OCI-LY7 (cell line): Measurements from ENCODE around the gene ZFHX2. TPM values are rescaled to one million over a fixed set of nuclear protein-coding genes. Genes with fewer than 3 reads are reported as not detected.

Experiments used
- BruUV-seq: library from RNA; stranded (reverse); fragments of 400-500 nt; replicated peaks from 2 replicates; lab custom pipeline; 2021; lab: Mats Ljungman, UMichigan
- CTCF ChIA-PET: fragments of 300-600 bp; sonication (Branson Sonifier 250); formaldehyde crosslinking; loops from one replicate; lab custom pipeline; 2022; ENCODE audit warnings: antibody characterized with exemption; ENCODE audit not compliant: unreplicated experiment; lab: Charles Lee
- POLR2A ChIA-PET: fragments of 300-600 bp; sonication (Branson Sonifier 250); formaldehyde crosslinking; loops from one replicate; lab custom pipeline; 2022; ENCODE audit warnings: antibody characterized with exemption; lab: Charles Lee
- DNase-seq: peaks from one replicate; pipeline ENCODE4 v3.0.0-alpha.2; 2015; ENCODE audit warnings: low spot score
- H2AFZ ChIP-seq: fragments of 200-600 bp; sonication (generic), shearing (Covaris generic); 2 replicates; pipeline ENCODE4 v1.6.1; 2014; ENCODE audit warnings: mild to moderate bottlenecking, antibody characterized with exemption, low read length, moderate library complexity
- H3K27ac ChIP-seq: fragments of 200-600 bp; sonication (generic); 2 replicates; pipeline ENCODE4 v1.5.1; 2014; ENCODE audit warnings: mixed run types, low read depth, mild to moderate bottlenecking, moderate library complexity, low read length, inconsistent platforms; ENCODE audit not compliant: poor library complexity, severe bottlenecking
- H3K36me3 ChIP-seq: fragments of 200-600 bp; sonication (generic); 2 replicates; pipeline ENCODE4 v1.6.1; 2014; ENCODE audit warnings: mild to moderate bottlenecking, antibody characterized with exemption, low read length, moderate library complexity, mixed read lengths; ENCODE audit not compliant: insufficient read depth
- H3K4me1 ChIP-seq: fragments of 200-600 bp; sonication (generic); 2 replicates; pipeline ENCODE4 v1.5.1; 2014; ENCODE audit warnings: mild to moderate bottlenecking, low read length; ENCODE audit not compliant: insufficient read depth, poor library complexity, severe bottlenecking
- H3K4me2 ChIP-seq: fragments of 200-600 bp; sonication (generic); 2 replicates; pipeline ENCODE4 v1.6.1; 2014; ENCODE audit warnings: mild to moderate bottlenecking, low read length
- H3K4me3 ChIP-seq: fragments of 200-600 bp; sonication (generic); 2 replicates; pipeline ENCODE4 v1.5.1; 2014; ENCODE audit warnings: mild to moderate bottlenecking, low read depth, low read length; ENCODE audit not compliant: poor library complexity, severe bottlenecking
- H3K79me2 ChIP-seq: fragments of 200-600 bp; sonication (generic); 2 replicates; pipeline ENCODE4 v1.6.1; 2016; ENCODE audit warnings: low read depth, mild to moderate bottlenecking, low read length, moderate library complexity, mixed read lengths; ENCODE audit not compliant: insufficient read depth
- H3K9me2 ChIP-seq: fragments of 200-600 bp; sonication (generic); 2 replicates; pipeline ENCODE4 v1.6.1; 2016; ENCODE audit warnings: mild to moderate bottlenecking, low read length, mixed read lengths; ENCODE audit not compliant: insufficient read depth
- H3K9me3 ChIP-seq: fragments of 200-600 bp; sonication (generic); 2 replicates; pipeline ENCODE4 v1.6.1; 2014; ENCODE audit warnings: mild to moderate bottlenecking, mixed run types, low read length, mixed read lengths
- H4K20me1 ChIP-seq: fragments of 200-600 bp; sonication (generic); 2 replicates; pipeline ENCODE4 v1.6.1; 2014; ENCODE audit warnings: mild to moderate bottlenecking, antibody characterized with exemption, low read length, moderate library complexity, mixed read lengths; ENCODE audit not compliant: insufficient read depth
- EZH2phosphoT487 ChIP-seq: fragments of 200-600 bp; sonication (generic); IDR thresholded peaks from 2 replicates; pipeline ENCODE4 v1.6.1; 2018; ENCODE audit warnings: low read depth, borderline replicate concordance, mild to moderate bottlenecking, mixed run types, antibody characterized with exemption, low read length, moderate library complexity, mixed read lengths
- intact Hi-C: fragments of 100-400 bp; cut with micrococcal nuclease; formaldehyde crosslinking; loops from one replicate; pipeline ENCODE4 v1.10.0; 2022; ENCODE audit not compliant: unreplicated experiment
- total RNA-seq, 2 experiments: library from RNA; depleted of rRNA in 1 of 2; stranded (reverse); fragments of >200 nt in 1 of 2; shearing (Covaris generic) in 1 of 2; gene quantifications; 2 replicates each; pipeline ENCODE4 v1.2.3, GENCODE V29; 2014 to 2022
- TF ChIP-seq, protein P1 (sequence below): fragments of 200-600 bp; sonication (generic); conservative IDR thresholded peaks from 2 replicates; pipeline ENCODE4 v1.5.1; 2014; ENCODE audit warnings: mild to moderate bottlenecking, antibody characterized with exemption, low read length, moderate library complexity, mixed read lengths

The ZFHX2 gene
- total RNA-seq, 2 experiments from 2014 or later = 0.60 to 1.8 TPM

DNA sequence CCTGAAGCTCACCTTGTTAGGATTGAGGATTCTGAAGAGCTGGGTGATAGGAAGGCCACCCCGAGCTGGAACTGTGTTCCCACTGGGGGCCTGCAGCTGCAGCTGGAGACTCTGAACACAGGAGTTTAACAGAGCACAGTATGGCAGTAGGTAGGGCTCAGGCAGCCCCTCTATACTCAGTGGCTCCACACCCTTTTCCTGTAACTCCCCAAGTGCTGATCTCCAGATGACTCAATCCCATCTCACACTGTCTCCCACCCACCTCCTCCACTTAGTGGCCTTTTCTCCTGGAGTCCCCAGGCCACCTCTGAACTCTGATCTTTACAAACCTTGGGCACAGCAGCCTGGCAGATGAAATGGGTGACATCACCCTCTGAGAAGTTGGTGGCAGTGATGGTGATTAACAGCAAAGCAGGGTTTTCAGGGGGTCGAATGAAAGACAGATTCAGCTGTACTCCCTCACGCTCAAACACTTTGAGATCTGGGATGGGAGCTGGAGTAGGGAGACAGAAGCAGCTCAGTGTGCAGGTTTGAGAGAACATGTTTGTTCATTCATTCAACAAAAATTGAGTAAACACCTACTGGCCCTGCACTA lies 8.5 kb upstream of the ZFHX2 start:
- peaks cover 17% of the 10 kb centered on the region for H3K4me1 ChIP-seq
- H3K4me3 ChIP-seq = no peak overlapping the region
- H3K27ac ChIP-seq = no peak overlapping the region
- DNase-seq = no peak
- no peak overlapping the region for H3K4me2 ChIP-seq
- BruUV-seq = TSS peak; percentile 38
- TF ChIP-seq EZH2phosphoT487 = no peak
- TF ChIP-seq, protein P1, sequence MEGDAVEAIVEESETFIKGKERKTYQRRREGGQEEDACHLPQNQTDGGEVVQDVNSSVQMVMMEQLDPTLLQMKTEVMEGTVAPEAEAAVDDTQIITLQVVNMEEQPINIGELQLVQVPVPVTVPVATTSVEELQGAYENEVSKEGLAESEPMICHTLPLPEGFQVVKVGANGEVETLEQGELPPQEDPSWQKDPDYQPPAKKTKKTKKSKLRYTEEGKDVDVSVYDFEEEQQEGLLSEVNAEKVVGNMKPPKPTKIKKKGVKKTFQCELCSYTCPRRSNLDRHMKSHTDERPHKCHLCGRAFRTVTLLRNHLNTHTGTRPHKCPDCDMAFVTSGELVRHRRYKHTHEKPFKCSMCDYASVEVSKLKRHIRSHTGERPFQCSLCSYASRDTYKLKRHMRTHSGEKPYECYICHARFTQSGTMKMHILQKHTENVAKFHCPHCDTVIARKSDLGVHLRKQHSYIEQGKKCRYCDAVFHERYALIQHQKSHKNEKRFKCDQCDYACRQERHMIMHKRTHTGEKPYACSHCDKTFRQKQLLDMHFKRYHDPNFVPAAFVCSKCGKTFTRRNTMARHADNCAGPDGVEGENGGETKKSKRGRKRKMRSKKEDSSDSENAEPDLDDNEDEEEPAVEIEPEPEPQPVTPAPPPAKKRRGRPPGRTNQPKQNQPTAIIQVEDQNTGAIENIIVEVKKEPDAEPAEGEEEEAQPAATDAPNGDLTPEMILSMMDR = no peak
- H2AFZ ChIP-seq = no peak overlapping the region
- intact Hi-C loops = loop anchor here (10.0 kb wide), 2 partner anchors 805 to 885 kb away; partner anchors contain the start of genes NFATC4 and SDR39U1
- ChIA-PET CTCF (interaction anchor here (1.0 kb wide), 1 partner anchor 13 kb away, joined by 3 read pairs; no protein-coding TSS in a partner anchor), POLR2A (interaction anchor here (1.0 kb wide), 1 partner anchor 549 kb away, joined by 3 read pairs; no protein-coding TSS in a partner anchor)
- no peaks in the 10 kb centered on the region for H4K20me1 ChIP-seq
- peaks cover 68% of the 10 kb centered on the region for H3K36me3 ChIP-seq
- no peaks in the 10 kb centered on the region for H3K9me2 ChIP-seq
- H3K79me2 ChIP-seq = peaks cover 17% of the 10 kb centered on the region
- no peaks in the 10 kb centered on the region for H3K9me3 ChIP-seq

DNA sequence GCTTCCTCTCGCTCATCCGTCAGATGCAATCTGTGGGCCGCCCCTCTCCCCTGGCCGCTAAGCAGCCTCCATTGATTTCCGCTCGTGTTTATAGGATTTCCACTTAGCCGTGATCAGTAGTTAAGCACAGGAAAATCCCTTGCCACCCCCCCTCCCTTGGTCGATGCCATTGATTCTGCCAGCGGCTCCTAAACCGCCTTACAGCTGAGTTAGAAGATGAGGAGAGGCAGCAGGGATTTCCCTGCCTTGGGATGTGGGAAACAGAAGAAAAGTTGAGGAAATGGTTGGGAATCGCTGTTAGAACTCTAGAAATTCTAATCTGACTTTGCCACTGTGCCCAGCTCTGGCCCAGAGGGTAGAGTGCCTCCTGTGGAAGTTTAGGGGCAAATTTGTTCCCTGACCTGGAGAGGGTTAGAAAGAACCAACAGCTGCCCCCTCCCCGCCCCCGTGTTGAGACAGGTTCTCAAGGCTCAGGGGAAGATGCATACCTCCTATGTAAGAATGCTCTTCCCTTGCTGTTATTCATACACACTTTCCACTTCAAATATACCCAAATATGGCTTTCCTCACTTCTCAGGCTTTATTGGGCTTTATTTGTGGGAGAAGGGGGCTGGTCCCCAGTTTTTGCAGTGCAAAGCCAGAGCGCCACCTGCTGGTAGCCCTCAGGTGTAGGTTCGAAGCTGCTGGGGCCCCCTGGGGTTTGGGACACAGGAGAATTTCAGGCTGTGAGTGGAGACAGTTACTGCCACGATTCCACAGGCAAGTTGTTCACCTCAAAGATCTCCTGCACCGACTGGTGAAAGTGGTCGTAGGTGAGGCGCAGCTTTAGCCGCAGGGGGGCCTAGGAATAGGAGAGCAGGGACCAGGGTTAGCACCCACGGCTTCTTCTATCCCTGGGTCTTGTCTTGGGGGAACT lies 7.7 kb upstream of the ZFHX2 start:
- BruUV-seq = TSS peak; percentile 42
- Histone ChIP-seq H3K4me1 (peaks cover 21% of the 10 kb centered on the region), H3K27ac (no peak overlapping the region), H3K9me3 (no peaks in the 10 kb centered on the region), H3K4me3 (no peak overlapping the region), H3K79me2 (peaks cover 17% of the 10 kb centered on the region), H3K36me3 (peaks cover 61% of the 10 kb centered on the region), H3K9me2 (no peaks in the 10 kb centered on the region), H4K20me1 (no peaks in the 10 kb centered on the region), H2AFZ (no peak overlapping the region), H3K4me2 (no peak overlapping the region)
- ChIA-PET POLR2A (interaction anchor here (1.0 kb wide), 1 partner anchor 550 kb away, joined by 3 read pairs; no protein-coding TSS in a partner anchor), CTCF (interaction anchor here (0.5 to 1.0 kb wide), 2 partner anchors 8 to 577 kb away, joined by 3 to 5 read pairs; partner anchors contain the start of genes AP1G2 and PSME1)
- no peak for TF ChIP-seq EZH2phosphoT487
- TF ChIP-seq, protein P1 = peak; percentile 100
- DNase-seq = peak; percentile 75
- intact Hi-C loops = loop anchor here (10.0 kb wide), 1 partner anchor 886 kb away; the partner anchor contains the start of gene SDR39U1
